ENCODE results near the gene GALNT17.

GRCh38 chr7:71237945-71238344, 106.0 kb downstream of the GALNT17 start:
- TF ChIP-seq POLR2AphosphoS5 (IDR thresholded peaks at IDR 0.05; ENCODE audit: low read depth, low read length), result no peak
- TF ChIP-seq REST (IDR thresholded peaks at IDR 0.05; ENCODE audit: insufficient read depth in 1 of 2, low read depth in 2 of 2, low read length in 2 of 2), result no peak
- TF ChIP-seq TAF1 (IDR thresholded peaks at IDR 0.05; ENCODE audit: borderline replicate concordance, insufficient read depth, low read length), result no peak
